ENCODE data around the gene GPA33. TPM values are rescaled to one million over a fixed set of nuclear protein-coding genes. Genes with fewer than 3 reads are reported as not detected.

Gene GPA33
- total RNA-seq, 1 experiment from 2014 or later: not detected

- no CpG with 5 or more reads among the region's 2 CpGs for WGBS (ENCODE audit: extremely low coverage, insufficient read length, low lambda C conversion rate)
- H3K27ac Mint-ChIP-seq: no peak overlapping the region
- no peak overlapping the region for H4K91ac ChIP-seq (ENCODE audit: insufficient read length, low read depth, low read length)
These were observed 11.6 kb upstream of the GPA33 start for GRCh38 chr1:167101754-167102153.

More at GRCh38 chr1:167101754-167102153, 11.6 kb upstream of the GPA33 start:
- H3K79me2 ChIP-seq (ENCODE audit: insufficient read depth, low read length): no peaks in the 10 kb centered on the region
- no peak overlapping the region for H2AFZ ChIP-seq (ENCODE audit: low read length)
- Mint-ChIP-seq H3K9me3 (no peaks in the 10 kb centered on the region; a peak in 1 of 5 replicates), H3K4me3 (no peak overlapping the region), H3K27me3 (ENCODE audit: low read depth) (peaks cover 2% of the 10 kb centered on the region; the same call in 1 of the 2 replicates), H3K36me3 (ENCODE audit: insufficient read depth in 1 of 3, low read depth in 3 of 3) (peaks cover 0 to 12% (median 0%) of the 10 kb centered on the region in 3 experiments; a peak in 2 of 7 replicates), H3K4me1 (peaks cover 38 to 48% of the 10 kb centered on the region in 2 experiments)
- H2BK20ac ChIP-seq (ENCODE audit: low read depth, low read length, poor library complexity, severe bottlenecking): no peak overlapping the region
- no peak overlapping the region for H4K8ac ChIP-seq (replicated peaks; ENCODE audit: insufficient read length, low read depth, low read length)
- no peak overlapping the region for H3T11ph ChIP-seq (ENCODE audit: low read length)
- H3K27me3 ChIP-seq (ENCODE audit: insufficient read depth, low read length): no peaks in the 10 kb centered on the region
- H3K18ac ChIP-seq (ENCODE audit: insufficient read length, low read depth, low read length): no peak overlapping the region
- no peak overlapping the region for H3K14ac ChIP-seq (ENCODE audit: insufficient read depth, low read length)
- H4K20me1 ChIP-seq (ENCODE audit: control insufficient read depth, insufficient read depth, insufficient read length): no peaks in the 10 kb centered on the region
- no peaks in the 10 kb centered on the region for H3K9me3 ChIP-seq (ENCODE audit: control insufficient read depth, low read depth, low read length)
- H3K23me2 ChIP-seq (ENCODE audit: insufficient read length, low read depth, low read length, poor library complexity, severe bottlenecking): no peaks in the 10 kb centered on the region
- no peak overlapping the region for H2BK120ac ChIP-seq (ENCODE audit: low read depth, low read length, poor library complexity, severe bottlenecking)
- DNase-seq: no peak
- no peak overlapping the region for H3K4ac ChIP-seq (ENCODE audit: low read depth, low read length)
- no peak overlapping the region for H3K27ac ChIP-seq (ENCODE audit: insufficient read length, low read depth, low read length)
- H3K79me1 ChIP-seq (ENCODE audit: insufficient read depth, low read depth, low read length, poor library complexity, severe bottlenecking): no peaks in the 10 kb centered on the region
- H2AK5ac ChIP-seq (ENCODE audit: insufficient read length, low read length): no peak overlapping the region
- no peak overlapping the region for H2BK15ac ChIP-seq (ENCODE audit: low read depth, low read length)
- H3K56ac ChIP-seq (ENCODE audit: insufficient read length, low read depth, low read length): no peak overlapping the region
- H3K4me1 ChIP-seq (ENCODE audit: insufficient read depth, low read length): peaks cover 15% of the 10 kb centered on the region; the same call in 1 of the 2 replicates
- H3K23ac ChIP-seq (ENCODE audit: insufficient read length, low read depth, low read length): no peak overlapping the region
- H3K4me2 ChIP-seq (ENCODE audit: insufficient read depth, insufficient read length, low read length): no peak overlapping the region
- H3K9ac ChIP-seq (ENCODE audit: extremely low read depth, insufficient read length, low read length): no peak overlapping the region
- no peak for TF ChIP-seq CTCF (conservative IDR thresholded peaks at IDR 0.05)
- no peak overlapping the region for H2BK12ac ChIP-seq (ENCODE audit: insufficient read length, low read depth, low read length)
- H2BK5ac ChIP-seq (ENCODE audit: insufficient read length, low read length): no peak overlapping the region
- H4K5ac ChIP-seq (ENCODE audit: insufficient read length, low read depth, low read length): no peak overlapping the region
